Rectal smooth muscle tissue (tissue), 1 donor: ENCODE measurements around the gene YBX2.

Experiments
- H3K27ac ChIP-seq: one replicate; pipeline ENCODE4 v1.7.0; 2013; ENCODE audit warnings: low read depth, low read length, inconsistent platforms
- H3K27me3 ChIP-seq: one replicate; pipeline ENCODE4 v1.7.0; 2013; ENCODE audit warnings: low read length; ENCODE audit not compliant: control insufficient read depth, insufficient read depth
- H3K36me3 ChIP-seq: one replicate; pipeline ENCODE4 v1.7.0; 2013; ENCODE audit warnings: low read length; ENCODE audit not compliant: control insufficient read depth, insufficient read depth
- H3K4me1 ChIP-seq: one replicate; pipeline ENCODE4 v1.7.0; 2013; ENCODE audit warnings: low read length; ENCODE audit not compliant: control insufficient read depth, insufficient read depth
- H3K4me3 ChIP-seq: one replicate; pipeline ENCODE4 v1.7.0; 2013; ENCODE audit warnings: low read length
- H3K9ac ChIP-seq: one replicate; pipeline ENCODE4 v1.7.0; 2013; ENCODE audit warnings: low read length

YBX2 gene

GRCh38 chr17:7241090-7241733 lies 53.2 kb downstream of the YBX2 start:
- H3K27ac ChIP-seq = peak overlapping the region; percentile 98
- H3K9ac ChIP-seq = peak overlapping the region; percentile 13
- H3K4me1 ChIP-seq = peaks cover 18% of the 10 kb centered on the region
- H3K27me3 ChIP-seq = no peaks in the 10 kb centered on the region
- H3K36me3 ChIP-seq = peaks cover 17% of the 10 kb centered on the region
- peak overlapping the region; percentile 84 for H3K4me3 ChIP-seq

DNA sequence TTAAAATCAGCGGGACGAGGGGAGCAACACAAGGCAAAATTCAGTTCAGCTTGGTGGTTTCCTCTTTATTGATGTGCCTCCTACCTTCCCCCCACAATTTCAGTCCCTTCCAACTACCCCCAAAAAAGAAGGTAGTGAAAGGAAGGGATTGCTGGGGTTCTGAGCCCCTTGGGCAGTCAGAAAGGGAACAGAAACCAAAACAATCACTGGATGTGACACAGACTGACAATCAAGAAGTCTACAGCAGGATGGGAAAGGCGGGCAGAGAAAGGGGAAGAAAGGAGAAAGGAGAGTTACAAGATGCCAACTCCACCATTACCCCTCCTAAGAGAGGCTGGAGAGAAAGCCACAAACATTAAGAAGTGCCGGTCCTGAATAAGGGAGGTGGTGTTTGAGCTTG lies 54.1 kb downstream of the YBX2 start:
- Histone ChIP-seq H3K4me1 (peaks cover 18% of the 10 kb centered on the region), H3K27me3 (no peaks in the 10 kb centered on the region), H3K36me3 (peaks cover 18% of the 10 kb centered on the region), H3K4me3 (no peak overlapping the region), H3K9ac (no peak overlapping the region), H3K27ac (no peak overlapping the region)

DNA sequence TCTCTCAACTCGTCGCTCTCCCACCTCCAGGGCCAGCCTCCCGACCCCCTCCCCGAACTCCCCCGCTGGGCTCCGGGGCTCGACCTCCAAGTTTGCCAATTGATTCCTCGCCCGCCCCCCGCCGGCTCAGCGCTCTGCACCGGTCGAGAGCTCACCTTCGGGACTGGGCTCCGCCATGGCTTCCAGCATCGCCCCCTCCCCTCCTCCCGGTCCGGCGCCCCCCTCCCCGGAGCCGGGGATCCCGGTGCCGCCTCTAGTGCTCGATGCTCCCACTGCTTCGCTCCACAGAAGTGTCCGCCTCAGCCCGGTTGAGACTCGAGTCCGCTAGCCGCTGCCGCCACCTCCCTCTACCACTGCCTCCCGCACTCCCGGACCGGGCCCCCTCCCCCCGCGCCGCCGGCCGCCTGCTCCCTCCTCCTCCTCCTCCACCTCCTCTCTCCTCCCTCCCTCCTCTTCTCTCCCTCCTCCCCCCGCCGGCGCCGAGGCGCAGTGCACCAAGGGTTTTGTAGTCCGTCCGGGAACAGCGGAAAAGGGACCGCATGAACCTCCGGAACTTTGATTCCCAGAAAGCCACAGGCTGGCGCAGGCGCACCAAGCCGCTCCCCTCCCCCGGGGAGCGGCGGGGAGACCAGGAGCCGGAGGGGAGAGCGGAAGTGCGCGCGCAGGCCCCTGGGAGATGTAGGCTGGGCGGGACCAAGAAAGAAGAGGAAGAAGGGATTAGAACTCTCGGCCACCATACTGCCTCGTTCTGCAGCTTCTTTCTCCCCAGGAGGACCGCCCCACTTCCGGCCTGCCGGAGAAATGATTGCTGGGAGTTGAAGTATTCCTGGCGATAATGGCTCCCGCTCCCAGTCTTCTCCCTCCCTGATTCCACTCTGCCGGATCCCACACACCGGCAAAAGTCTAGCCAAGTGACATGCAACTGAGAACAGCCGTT lies 55.1 kb downstream of the YBX2 start, which contains the start of gene PHF23:
Gene PHF23 (minus strand): TSS at position 367 of the 937 bp plus-strand sequence. CDS start 178 bp downstream, at position 189.
- Histone ChIP-seq H3K36me3 (peaks cover 18% of the 10 kb centered on the region), H3K4me1 (peaks cover 18% of the 10 kb centered on the region), H3K27me3 (no peaks in the 10 kb centered on the region), H3K27ac (peak within 1 kb of the TSS; percentile 90), H3K9ac (peak within 1 kb of the TSS; percentile 81), H3K4me3 (peak within 1 kb of the TSS; percentile 87)

- H3K4me3 ChIP-seq = peak overlapping the region; percentile 87
- H3K27me3 ChIP-seq = no peaks in the 10 kb centered on the region
- peak overlapping the region; percentile 81 for H3K9ac ChIP-seq
- H3K27ac ChIP-seq = peak overlapping the region; percentile 90
- H3K4me1 ChIP-seq = peaks cover 18% of the 10 kb centered on the region
- peaks cover 14% of the 10 kb centered on the region for H3K36me3 ChIP-seq
Measured at GRCh38 chr17:7238420-7239090, 55.9 kb downstream of the YBX2 start.
